Measurements from ENCODE around the gene JMJD8. TPM values are rescaled to one million over a fixed set of nuclear protein-coding genes. Genes with fewer than 3 reads are reported as not detected.

Gene JMJD8
- total and polyA plus RNA-seq, 2 donors (not counting 1 experiment from before 2014, with no cell fraction given): 23.8 to 31.5 TPM

- H4K20me1 ChIP-seq (ENCODE audit: control insufficient read depth, extremely low read depth, insufficient read depth, low read length): no peaks in the 10 kb centered on the region
- no peaks in the 10 kb centered on the region for H3K27me3 ChIP-seq (ENCODE audit: control insufficient read depth, insufficient read depth, low read length)
- peak overlapping the region; percentile 67 for H3K27ac ChIP-seq (ENCODE audit: insufficient read depth, low read length)
- peak overlapping the region; percentile 69 for H2AFZ ChIP-seq (ENCODE audit: low read length)
- peak overlapping the region; percentile 23 for H3K9ac ChIP-seq (ENCODE audit: insufficient read depth, low read length)
- DNase-seq (ENCODE audit: low read depth in 2 of 2): peak; percentile 45 to 56
- H3K4me1 ChIP-seq (ENCODE audit: control insufficient read depth, extremely low read depth, insufficient read depth, low read length): peaks cover 23% of the 10 kb centered on the region
- peaks cover 31% of the 10 kb centered on the region for H3K79me2 ChIP-seq (ENCODE audit: control insufficient read depth, insufficient read depth, low read length)
- TF ChIP-seq, protein P1, sequence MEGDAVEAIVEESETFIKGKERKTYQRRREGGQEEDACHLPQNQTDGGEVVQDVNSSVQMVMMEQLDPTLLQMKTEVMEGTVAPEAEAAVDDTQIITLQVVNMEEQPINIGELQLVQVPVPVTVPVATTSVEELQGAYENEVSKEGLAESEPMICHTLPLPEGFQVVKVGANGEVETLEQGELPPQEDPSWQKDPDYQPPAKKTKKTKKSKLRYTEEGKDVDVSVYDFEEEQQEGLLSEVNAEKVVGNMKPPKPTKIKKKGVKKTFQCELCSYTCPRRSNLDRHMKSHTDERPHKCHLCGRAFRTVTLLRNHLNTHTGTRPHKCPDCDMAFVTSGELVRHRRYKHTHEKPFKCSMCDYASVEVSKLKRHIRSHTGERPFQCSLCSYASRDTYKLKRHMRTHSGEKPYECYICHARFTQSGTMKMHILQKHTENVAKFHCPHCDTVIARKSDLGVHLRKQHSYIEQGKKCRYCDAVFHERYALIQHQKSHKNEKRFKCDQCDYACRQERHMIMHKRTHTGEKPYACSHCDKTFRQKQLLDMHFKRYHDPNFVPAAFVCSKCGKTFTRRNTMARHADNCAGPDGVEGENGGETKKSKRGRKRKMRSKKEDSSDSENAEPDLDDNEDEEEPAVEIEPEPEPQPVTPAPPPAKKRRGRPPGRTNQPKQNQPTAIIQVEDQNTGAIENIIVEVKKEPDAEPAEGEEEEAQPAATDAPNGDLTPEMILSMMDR (conservative IDR thresholded peaks at IDR 0.05 in 1 of 2, IDR thresholded peaks at IDR 0.05 in 1 of 2; ENCODE audit: low read depth in 1 of 2, low read length in 2 of 2): no peak
- no peak for TF ChIP-seq EZH2 (IDR thresholded peaks at IDR 0.05; ENCODE audit: low read length, missing control alignments)
- no peaks in the 10 kb centered on the region for H3K9me3 ChIP-seq (ENCODE audit: control insufficient read depth, insufficient read depth, low read depth, low read length)
- peak overlapping the region; percentile 75 for H3K4me2 ChIP-seq (ENCODE audit: extremely low read depth, insufficient read depth, low read length)
- peaks cover 20% of the 10 kb centered on the region for H3K36me3 ChIP-seq (ENCODE audit: control insufficient read depth, insufficient read depth, low read length)
- H3K4me3 ChIP-seq (replicated peaks in 1 of 4; ENCODE audit: control extremely low read depth in 1 of 4, insufficient read depth in 1 of 4, low read depth in 3 of 4, low read length in 4 of 4): peak overlapping the region; percentile 43 to 57 (median 45)
These were observed 5.0 kb downstream of the JMJD8 start for GRCh38 chr16:678858-679813.

DNA sequence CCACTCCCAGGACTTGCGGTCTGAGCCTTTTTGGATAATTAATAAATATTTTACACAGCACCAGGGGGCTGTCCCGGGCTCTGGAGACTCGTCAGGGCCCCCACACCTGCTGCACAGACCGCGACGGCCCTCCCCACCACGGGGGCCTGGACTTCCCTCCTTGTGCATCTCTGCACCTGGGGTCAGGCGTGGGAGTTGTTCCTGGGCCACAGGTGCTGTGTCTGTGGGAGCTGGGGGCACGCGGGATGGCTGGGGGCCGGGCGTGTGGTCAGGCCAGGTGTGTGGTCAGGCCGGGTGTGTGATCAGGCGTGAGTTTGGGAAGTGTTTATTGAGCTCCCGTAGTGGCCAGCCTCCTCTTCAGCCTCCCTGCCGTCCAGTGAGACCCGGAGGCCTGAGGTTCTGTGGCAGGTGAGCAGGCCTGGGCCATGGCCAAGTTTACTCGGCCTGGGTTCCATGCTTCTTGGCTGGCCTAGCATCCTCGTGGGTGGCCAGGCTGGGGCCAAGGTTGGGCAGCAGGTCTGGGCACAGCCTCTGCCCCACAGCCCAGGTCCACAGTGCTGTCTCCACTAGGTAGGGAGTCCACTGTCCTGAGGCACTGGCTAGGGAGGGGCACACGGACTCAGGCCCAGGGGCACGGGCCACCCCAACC, 5.8 kb downstream of the JMJD8 start:
- H2AFZ ChIP-seq (ENCODE audit: low read length): no peak overlapping the region
- H4K20me1 ChIP-seq (ENCODE audit: control insufficient read depth, extremely low read depth, insufficient read depth, low read length): no peaks in the 10 kb centered on the region
- H3K9ac ChIP-seq (ENCODE audit: insufficient read depth, low read length): no peak overlapping the region
- no peak overlapping the region for H3K27ac ChIP-seq (ENCODE audit: insufficient read depth, low read length)
- no peaks in the 10 kb centered on the region for H3K9me3 ChIP-seq (ENCODE audit: control insufficient read depth, insufficient read depth, low read depth, low read length)
- DNase-seq (ENCODE audit: low read depth in 2 of 2): no peak
- H3K4me1 ChIP-seq (ENCODE audit: control insufficient read depth, extremely low read depth, insufficient read depth, low read length): peaks cover 18% of the 10 kb centered on the region
- peaks cover 26% of the 10 kb centered on the region for H3K79me2 ChIP-seq (ENCODE audit: control insufficient read depth, insufficient read depth, low read length)
- H3K36me3 ChIP-seq (ENCODE audit: control insufficient read depth, insufficient read depth, low read length): peaks cover 19% of the 10 kb centered on the region
- H3K4me2 ChIP-seq (ENCODE audit: extremely low read depth, insufficient read depth, low read length): no peak overlapping the region
- no peak overlapping the region for H3K4me3 ChIP-seq (replicated peaks in 1 of 4; ENCODE audit: control extremely low read depth in 1 of 4, insufficient read depth in 1 of 4, low read depth in 3 of 4, low read length in 4 of 4)
- TF ChIP-seq, protein P1 (conservative IDR thresholded peaks at IDR 0.05 in 1 of 2, IDR thresholded peaks at IDR 0.05 in 1 of 2; ENCODE audit: low read depth in 1 of 2, low read length in 2 of 2): no peak
- no peak for TF ChIP-seq EZH2 (IDR thresholded peaks at IDR 0.05; ENCODE audit: low read length, missing control alignments)
- H3K27me3 ChIP-seq (ENCODE audit: control insufficient read depth, insufficient read depth, low read length): no peaks in the 10 kb centered on the region
